A204.1 (cell line): ENCODE measurements around the gene CXADR.
"Not testable (repeated sequence)": the region's sequence is repeated elsewhere in the genome, so short reads cannot be mapped to it uniquely, and the experiment has no call there.

ENCODE experiments used
- FAIRE-seq: peaks from 2 replicates; lab custom pipeline; 2012; peaks lifted over from hg19 to GRCh38; lab: Jason Lieb, UNC

The CXADR gene

DNA sequence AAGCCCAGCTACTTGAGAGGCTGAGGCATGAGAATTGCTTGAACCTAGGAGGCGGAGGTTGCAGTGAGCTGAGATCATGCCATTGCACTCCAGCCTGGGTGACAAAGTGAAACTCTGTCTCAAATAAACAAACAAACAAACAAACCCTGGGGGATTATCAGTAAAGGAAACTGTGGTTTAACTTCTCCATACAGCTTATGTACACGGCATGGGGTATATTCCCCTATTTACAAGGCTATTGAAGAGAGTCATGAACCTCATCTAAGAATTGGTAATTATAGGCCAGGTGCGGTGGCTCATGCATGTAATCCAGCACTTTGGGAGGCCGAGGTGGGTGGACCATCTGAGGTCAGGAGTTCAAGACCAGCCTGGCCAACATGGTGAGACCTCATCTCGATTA lies 9.9 kb upstream of the CXADR start:
- FAIRE-seq = not testable (repeated sequence)

GRCh38 chr21:17506951-17507350 lies 5.9 kb upstream of the CXADR start:
- FAIRE-seq = no peak

GRCh38 chr21:17507591-17507990 lies 5.3 kb upstream of the CXADR start:
- no peak for FAIRE-seq

DNA sequence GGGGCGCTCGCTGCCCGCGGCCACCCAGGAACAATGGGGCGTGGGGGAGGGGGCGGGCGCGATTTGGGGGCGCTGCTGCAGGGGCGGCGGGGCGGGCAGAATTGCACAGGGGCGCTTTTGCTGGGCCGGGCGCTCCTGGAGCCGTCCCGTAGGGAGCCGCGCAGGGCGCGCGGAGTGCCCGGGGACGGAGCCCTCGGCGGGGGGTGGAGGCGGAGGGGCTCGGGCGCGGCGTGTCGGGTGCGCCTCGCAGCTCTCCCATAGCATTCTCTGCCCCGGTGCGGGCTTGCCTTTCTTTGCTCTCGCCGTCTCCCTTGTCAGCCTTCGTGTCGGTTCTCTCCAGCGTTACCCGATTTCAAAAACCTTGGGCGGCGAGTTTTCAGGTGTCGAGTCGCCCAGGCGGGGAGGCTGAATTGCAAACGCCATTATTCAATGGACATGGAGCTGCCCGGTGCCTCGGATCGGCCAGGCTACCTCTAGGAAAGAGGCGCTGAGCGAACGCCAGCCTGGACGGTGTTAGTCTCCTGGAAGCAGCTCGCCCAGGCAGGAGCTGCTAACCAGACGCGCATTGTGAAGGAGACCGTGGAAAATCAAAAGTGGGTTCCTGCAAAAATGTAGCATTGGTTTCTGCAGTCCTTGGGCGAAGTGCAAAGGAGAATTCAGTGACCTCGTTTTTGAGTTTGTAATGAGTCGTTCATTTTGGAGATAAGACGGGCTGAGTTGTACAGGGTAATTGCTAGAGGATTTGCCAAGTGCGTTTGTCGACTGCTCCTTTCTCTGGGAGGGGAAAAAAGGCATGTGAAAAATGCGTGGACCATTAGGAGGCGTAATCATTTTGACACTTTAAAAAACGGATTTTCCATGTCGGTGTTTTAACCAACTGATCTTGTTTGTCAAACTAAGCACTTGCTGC lies 626 bp downstream of the CXADR start:
- no peak for FAIRE-seq

- no peak for FAIRE-seq
These were observed 1.4 kb downstream of the CXADR start for GRCh38 chr21:17514124-17514845.

DNA sequence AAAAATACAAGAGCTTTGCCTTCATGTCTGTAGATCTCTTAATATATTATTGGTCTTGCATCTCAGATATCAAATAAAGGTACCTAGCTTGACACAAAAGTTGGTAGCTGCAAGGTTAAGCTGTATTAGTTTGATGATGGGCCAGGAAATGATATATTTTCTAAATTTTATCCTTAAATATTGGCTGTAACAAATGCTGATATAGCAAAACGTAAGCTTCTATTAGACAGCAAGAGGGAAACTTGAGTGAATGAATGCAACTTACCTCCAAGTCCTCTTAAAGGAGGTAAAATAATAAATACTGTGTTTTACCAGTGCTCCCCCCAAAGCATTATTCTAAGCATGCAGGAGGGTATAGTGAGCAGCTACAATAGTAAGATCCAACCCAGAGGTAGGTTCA lies 4.2 kb downstream of the CXADR start:
- not testable (repeated sequence) for FAIRE-seq

- FAIRE-seq = no peak
These were observed 6.4 kb downstream of the CXADR start for GRCh38 chr21:17519208-17519738.

- FAIRE-seq = no peak
These were observed 7.2 kb downstream of the CXADR start for GRCh38 chr21:17519965-17520609.

- no peak for FAIRE-seq
These were observed 10.2 kb downstream of the CXADR start for GRCh38 chr21:17523007-17523451.

- FAIRE-seq = not testable (repeated sequence)
These were observed 11.2 kb downstream of the CXADR start for GRCh38 chr21:17523979-17524494.

GRCh38 chr21:17524635-17525034 lies 11.8 kb downstream of the CXADR start:
- FAIRE-seq = no peak

- FAIRE-seq = no peak
These were observed 13.9 kb downstream of the CXADR start for GRCh38 chr21:17526776-17527175.

GRCh38 chr21:17527240-17527639 lies 14.4 kb downstream of the CXADR start:
- no peak for FAIRE-seq

DNA sequence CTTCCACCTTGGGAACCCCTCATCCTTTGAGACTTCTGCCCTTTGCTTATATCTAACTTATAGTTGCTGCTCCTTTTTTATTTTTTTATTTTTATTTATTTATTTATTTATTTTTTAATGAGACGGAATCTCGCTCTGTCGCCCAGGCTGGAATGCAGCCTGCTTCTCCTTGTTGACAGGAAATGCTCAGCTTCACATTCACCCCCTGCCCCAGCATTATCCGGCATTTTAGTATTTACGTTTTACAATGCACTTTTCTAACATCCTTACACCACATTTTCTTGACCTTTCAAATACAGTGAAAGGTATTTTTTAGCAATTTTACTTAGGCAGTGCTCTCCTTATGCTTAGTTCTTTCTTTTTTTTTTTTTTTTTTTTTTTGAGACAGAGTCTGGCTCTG lies 14.9 kb downstream of the CXADR start:
- no peak for FAIRE-seq

GRCh38 chr21:17529648-17530047 lies 16.8 kb downstream of the CXADR start:
- FAIRE-seq = no peak

DNA sequence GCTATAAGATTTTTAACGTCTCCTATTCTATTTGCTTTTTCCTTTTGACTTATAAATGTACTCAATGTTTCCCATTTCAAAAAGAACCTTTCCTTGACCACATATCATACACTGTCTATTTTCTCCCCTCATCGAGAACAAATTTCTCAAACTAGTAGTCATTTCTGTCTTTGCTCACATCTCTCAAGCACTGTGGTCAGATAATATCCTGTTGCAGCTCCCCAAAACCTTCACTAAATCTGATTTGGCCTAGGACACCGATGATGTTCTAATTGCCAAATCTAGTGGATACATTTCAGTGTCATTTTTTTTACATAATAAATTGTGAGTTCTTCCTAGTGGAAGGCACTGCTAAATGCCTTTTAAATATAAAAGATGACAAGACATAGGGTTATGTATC lies 19.4 kb downstream of the CXADR start:
- FAIRE-seq = no peak

- no peak for FAIRE-seq
These were observed 23.5 kb downstream of the CXADR start for GRCh38 chr21:17536381-17536780.

- FAIRE-seq = no peak
These were observed 24.5 kb downstream of the CXADR start for GRCh38 chr21:17537299-17537698.

GRCh38 chr21:17538576-17538975 lies 25.7 kb downstream of the CXADR start:
- FAIRE-seq = no peak

DNA sequence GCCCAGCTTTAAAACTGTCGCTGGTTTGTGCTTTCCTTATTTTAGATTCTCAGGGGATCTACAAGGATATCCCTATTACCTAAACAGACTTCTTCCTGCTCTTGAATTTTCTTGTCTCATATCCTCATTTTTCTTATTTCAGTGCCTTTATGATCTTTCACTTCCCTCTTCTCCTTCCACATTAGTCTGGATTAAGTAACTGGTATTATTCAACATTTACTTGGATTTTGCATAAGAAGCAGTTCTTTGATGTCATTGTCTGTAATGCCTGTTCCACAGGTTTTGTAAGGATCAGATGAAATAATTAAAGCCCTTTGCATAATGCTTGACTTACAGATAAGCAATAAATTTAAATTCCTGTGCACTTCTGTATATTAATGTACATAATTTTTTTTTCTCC lies 26.5 kb downstream of the CXADR start:
- FAIRE-seq = no peak

DNA sequence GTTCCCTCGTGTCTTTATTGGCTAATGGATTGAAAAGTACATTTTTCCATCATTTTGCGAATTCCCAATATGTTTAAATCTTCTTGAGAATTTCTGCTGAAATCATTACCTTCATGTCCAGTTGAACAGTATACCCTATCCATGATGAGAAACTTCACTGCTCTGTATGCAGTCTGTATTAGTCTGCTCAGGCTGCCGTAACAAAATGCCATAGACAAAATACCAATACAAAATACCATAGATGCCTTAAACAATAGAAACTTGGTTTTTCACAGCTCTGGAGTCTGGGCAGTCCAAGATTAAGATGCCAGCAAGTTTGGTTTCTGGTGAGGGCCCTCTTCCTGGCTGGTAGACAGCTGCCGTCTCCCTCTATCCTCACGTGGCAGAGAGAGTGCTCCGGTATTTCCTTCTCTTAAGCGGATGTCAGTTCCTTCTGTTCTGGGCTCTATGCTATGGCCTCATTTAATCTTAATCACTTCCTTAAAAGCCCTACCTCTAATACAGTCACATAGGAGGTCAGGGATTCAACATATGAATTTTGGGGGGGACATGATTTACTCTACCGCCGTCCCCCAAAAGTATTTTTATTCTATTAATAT lies 27.0 kb downstream of the CXADR start:
- no peak for FAIRE-seq

DNA sequence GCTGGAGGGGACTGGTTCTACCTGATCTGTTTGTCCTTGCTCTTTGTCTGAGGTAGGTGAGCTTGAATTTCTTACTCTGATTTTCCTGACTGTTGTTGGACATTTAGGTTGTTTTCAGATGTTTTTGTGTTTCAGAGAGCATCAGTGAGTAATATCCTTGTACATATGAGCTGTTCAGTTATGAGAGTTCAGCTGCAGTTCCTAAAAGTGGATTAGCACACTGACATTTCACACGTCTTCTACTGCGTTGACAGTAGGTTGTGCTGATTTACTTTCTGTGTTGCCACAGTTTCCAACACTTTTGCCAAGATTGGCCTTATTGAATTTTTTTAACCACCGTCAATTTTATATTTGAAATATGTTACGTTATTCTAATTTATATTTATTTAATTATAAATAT lies 27.7 kb downstream of the CXADR start:
- FAIRE-seq = no peak
